Liver (tissue), 9 donors: Measurements from ENCODE around the gene ATE1. TPM values are rescaled to one million over a fixed set of nuclear protein-coding genes. Genes with fewer than 3 reads are reported as not detected.

Experiments used
- DNase-seq: peaks from one replicate; pipeline ENCODE4 v3.0.0-alpha.2; 2017; ENCODE audit warnings: low spot score
- H3K27ac ChIP-seq, 2 donors: one replicate each; pipeline ENCODE4 v1.7.0; 2013; ENCODE audit warnings: inconsistent platforms in 2 of 2, low read length in 2 of 2, control low read depth in 1 of 2, low read depth in 1 of 2, mild to moderate bottlenecking in 1 of 2
- H3K27me3 ChIP-seq, 4 donors: one replicate each; pipeline versions ENCODE4 v1.6.1 to v1.7.0; 2013; ENCODE audit warnings: low read length in 3 of 4, inconsistent platforms in 1 of 4, mild to moderate bottlenecking in 1 of 4, moderate library complexity in 1 of 4; ENCODE audit not compliant: control insufficient read depth in 4 of 4, insufficient read depth in 4 of 4
- H3K36me3 ChIP-seq, 4 donors: one replicate each; pipeline versions ENCODE4 v1.6.1 to v1.7.0; 2013; ENCODE audit warnings: low read length in 3 of 4, mild to moderate bottlenecking in 3 of 4, low read depth in 1 of 4, moderate library complexity in 1 of 4; ENCODE audit not compliant: control insufficient read depth in 4 of 4, insufficient read depth in 3 of 4
- H3K4me1 ChIP-seq, 4 donors: one replicate each; pipeline versions ENCODE4 v1.6.1 to v1.7.0; 2013; ENCODE audit warnings: low read length in 3 of 4, mild to moderate bottlenecking in 3 of 4, moderate library complexity in 1 of 4; ENCODE audit not compliant: control insufficient read depth in 4 of 4, insufficient read depth in 4 of 4
- H3K4me3 ChIP-seq, 3 donors: one replicate each; pipeline versions ENCODE4 v1.6.1 to v1.7.0; 2013; ENCODE audit warnings: low read length in 3 of 3, control low read depth in 1 of 3, low read depth in 1 of 3, mild to moderate bottlenecking in 1 of 3
- H3K9ac ChIP-seq, 2 donors: one replicate each; pipeline ENCODE4 v1.7.0; 2013; ENCODE audit warnings: low read length in 2 of 2, mild to moderate bottlenecking in 2 of 2, moderate library complexity in 2 of 2, control low read depth in 1 of 2, low read depth in 1 of 2
- H3K9me3 ChIP-seq, 4 donors: one replicate each; pipeline versions ENCODE4 v1.6.1 to v1.7.0; 2013; ENCODE audit warnings: low read length in 3 of 4; ENCODE audit not compliant: control insufficient read depth in 4 of 4
- EGR1 ChIP-seq, 2 donors: IDR thresholded peaks; 2 replicates each; pipeline ENCODE4 v1.6.1; 2016 to 2018; ENCODE audit warnings: antibody characterized with exemption in 2 of 2, low read depth in 2 of 2
- FOXA1 ChIP-seq: IDR thresholded peaks from 2 replicates; pipeline ENCODE4 v1.6.1; 2016; ENCODE audit warnings: antibody characterized with exemption
- FOXA2 ChIP-seq: IDR thresholded peaks from 2 replicates; pipeline ENCODE4 v1.6.1; 2016; ENCODE audit warnings: antibody characterized with exemption
- GABPA ChIP-seq, 2 donors: IDR thresholded peaks in 1 of 2; conservative IDR thresholded peaks in 1 of 2; 2 replicates each; pipeline ENCODE4 v1.6.1; 2016; ENCODE audit warnings: antibody characterized with exemption in 2 of 2, mild to moderate bottlenecking in 1 of 2, moderate library complexity in 1 of 2
- HNF4A ChIP-seq, 2 donors: conservative IDR thresholded peaks; 2 replicates each; pipeline ENCODE4 v1.6.1; 2016; ENCODE audit warnings: antibody characterized with exemption in 2 of 2, mild to moderate bottlenecking in 2 of 2
- HNF4G ChIP-seq: IDR thresholded peaks from 2 replicates; pipeline ENCODE4 v1.6.1; 2016; ENCODE audit warnings: antibody characterized with exemption
- JUND ChIP-seq, 2 donors: IDR thresholded peaks; 2 replicates each; pipeline ENCODE4 v1.6.1; 2016; ENCODE audit warnings: antibody characterized with exemption in 2 of 2
- MAX ChIP-seq: IDR thresholded peaks from 2 replicates; pipeline ENCODE4 v1.6.1; 2016; ENCODE audit warnings: antibody characterized with exemption
- NR2F2 ChIP-seq: IDR thresholded peaks from 2 replicates; pipeline ENCODE4 v1.6.1; 2016; ENCODE audit warnings: antibody characterized with exemption
- RAD21 ChIP-seq, 2 donors: IDR thresholded peaks; 2 replicates each; pipeline ENCODE4 v1.6.1; 2016; ENCODE audit warnings: antibody characterized with exemption in 2 of 2, mild to moderate bottlenecking in 2 of 2
- REST ChIP-seq: IDR thresholded peaks from 2 replicates; pipeline ENCODE4 v1.6.1; 2016; ENCODE audit warnings: antibody characterized with exemption, mild to moderate bottlenecking
- RXRA ChIP-seq, 2 donors: IDR thresholded peaks; 2 replicates each; pipeline ENCODE4 v1.6.1; 2017 to 2018; ENCODE audit warnings: antibody characterized with exemption in 2 of 2, mild to moderate bottlenecking in 1 of 2
- SP1 ChIP-seq: IDR thresholded peaks from 2 replicates; pipeline ENCODE4 v1.6.1; 2018; ENCODE audit warnings: antibody characterized with exemption, mild to moderate bottlenecking
- TAF1 ChIP-seq: conservative IDR thresholded peaks from 2 replicates; pipeline ENCODE4 v1.6.1; 2016; ENCODE audit warnings: antibody characterized with exemption, mild to moderate bottlenecking
- YY1 ChIP-seq: IDR thresholded peaks from 2 replicates; pipeline ENCODE4 v1.6.1; 2016; ENCODE audit warnings: antibody characterized with exemption, mild to moderate bottlenecking
- ZBTB33 ChIP-seq: IDR thresholded peaks from 2 replicates; pipeline ENCODE4 v1.6.1; 2016; ENCODE audit warnings: antibody characterized with exemption
- WGBS: extraction: QIAGEN DNeasy Blood & Tissue Kit; methylation state at CpG from one replicate; pipeline ENCODE4 v1.1.7; 2013; 5-methylcytosine and 5-hydroxymethylcytosine counted together
- polyA plus RNA-seq, 2 donors: library from polyadenylated mRNA; stranded (reverse) in 1 of 2; unstranded in 1 of 2; fragments of 200-250 nt in 1 of 2; fragments of >200 nt in 1 of 2; fragmentation: Nextera tagmentation in 1 of 2; extraction: Ambion mirVana in 1 of 2; gene quantifications; one replicate each; pipeline versions ENCODE4 v1.2.1 to v1.2.3, GENCODE V29; 2013 to 2015
- total RNA-seq, 2 donors: library from RNA; depleted of rRNA; stranded (reverse); fragments of >200 nt; gene quantifications; one replicate each; pipeline ENCODE4 v1.2.3, GENCODE V29; 2014
- donor health status: healthy.
- donor health status: healthy.
- donor health status: healthy.
- donor health status: healthy.
- donor health status: healthy.

The ATE1 gene
- total and polyA plus RNA-seq, 4 donors: 7.9 to 34.9 (median 13.5) TPM

GRCh38 chr10:121710207-121710606 lies 217.6 kb downstream of the ATE1 start:
- no peaks in the 10 kb centered on the region for H3K36me3 ChIP-seq
- no peak overlapping the region for H3K27ac ChIP-seq
- peaks cover 0 to 2% (median 0%) of the 10 kb centered on the region in 4 donors for H3K9me3 ChIP-seq
- no peak for TF ChIP-seq NR2F2
- TF ChIP-seq YY1: no peak
- TF ChIP-seq ZBTB33: no peak
- TF ChIP-seq HNF4A (conservative IDR thresholded peaks at IDR 0.05): no peak
- TF ChIP-seq RAD21 (IDR thresholded peaks at IDR 0.05): no peak
- no peak for TF ChIP-seq GABPA (IDR thresholded peaks at IDR 0.05 in 1 of 2, conservative IDR thresholded peaks at IDR 0.05 in 1 of 2)
- TF ChIP-seq SP1: no peak
- no peak for TF ChIP-seq FOXA1
- no peak for TF ChIP-seq REST
- TF ChIP-seq HNF4G: no peak
- no peak for TF ChIP-seq EGR1 (IDR thresholded peaks at IDR 0.05; ENCODE audit: low read depth in 2 of 2)
- TF ChIP-seq MAX: no peak
- no peak for TF ChIP-seq JUND (IDR thresholded peaks at IDR 0.05)
- no peak for TF ChIP-seq TAF1
- no peak for TF ChIP-seq RXRA (IDR thresholded peaks at IDR 0.05)
- WGBS: 68% methylated on average over 9 of the region's 9 CpGs
- H3K4me1 ChIP-seq: no peaks in the 10 kb centered on the region
- no peak overlapping the region for H3K4me3 ChIP-seq
- no peak for DNase-seq
- H3K9ac ChIP-seq: no peak overlapping the region
- H3K27me3 ChIP-seq: peaks cover 0 to 6% (median under 1%) of the 10 kb centered on the region in 4 donors

GRCh38 chr10:121709675-121710073 lies 218.2 kb downstream of the ATE1 start:
- no peak for DNase-seq
- Histone ChIP-seq H3K4me3 (no peak overlapping the region), H3K9ac (no peak overlapping the region), H3K36me3 (no peaks in the 10 kb centered on the region), H3K4me1 (no peaks in the 10 kb centered on the region), H3K27ac (no peak overlapping the region), H3K27me3 (peaks cover 0 to 6% (median under 1%) of the 10 kb centered on the region in 4 donors), H3K9me3 (peaks cover 0 to 2% (median 0%) of the 10 kb centered on the region in 4 donors)
- TF ChIP-seq RAD21 (IDR thresholded peaks at IDR 0.05): no peak
- no peak for TF ChIP-seq REST
- TF ChIP-seq HNF4A (conservative IDR thresholded peaks at IDR 0.05): no peak
- no peak for TF ChIP-seq HNF4G
- TF ChIP-seq JUND (IDR thresholded peaks at IDR 0.05): no peak
- no peak for TF ChIP-seq FOXA2
- TF ChIP-seq FOXA1: no peak
- WGBS: 69% methylated on average over 9 of the region's 9 CpGs
